HepG2 (cell line): ENCODE results near the gene BTG1. TPM values are rescaled to one million over a fixed set of nuclear protein-coding genes. Genes with fewer than 3 reads are reported as not detected.

Experiments
- ATAC-seq: fragments of 200-7000 bp; cut with Tn5 transposase; 3 replicates; pipeline ENCODE4 v1.9.1; 2020; ENCODE audit warnings: mild to moderate bottlenecking, moderate library complexity
- BruUV-seq: library from RNA; stranded (reverse); fragments of 400-500 nt; replicated peaks from 2 replicates; lab custom pipeline; 2021; lab: Mats Ljungman, UMichigan
- CTCF ChIA-PET: fragments of 300-600 bp; formaldehyde crosslinking; extraction: SDS; loops from one replicate; lab custom pipeline; 2021; ENCODE audit warnings: low total read pairs, inconsistent platforms, low intra/inter-chr PET ratio; lab: Yijun Ruan, JAX
- POLR2A ChIA-PET: fragments of 350-600 bp; sonication (Branson Sonifier 250); formaldehyde crosslinking; loops from one replicate; lab custom pipeline; 2020; ENCODE audit warnings: antibody characterized with exemption, inconsistent platforms; lab: Yijun Ruan, JAX
- DNase-seq: peaks from one replicate; pipeline ENCODE4 v3.0.0-alpha.2; 2015; ENCODE audit warnings: low spot score
- FAIRE-seq: peaks from 3 replicates; lab custom pipeline; 2011; peaks lifted over from hg19 to GRCh38; lab: Jason Lieb, UNC
- H2AFZ ChIP-seq: one replicate; pipeline ENCODE4 v1.6.1; 2011; ENCODE audit warnings: low read length, inconsistent platforms
- H3K27ac ChIP-seq: fragments of 300-600 bp; 3 replicates; pipeline ENCODE4 v1.8.0; 2011; ENCODE audit warnings: mixed run types, mild to moderate bottlenecking, mixed read lengths, low read length, inconsistent platforms; ENCODE audit not compliant: insufficient read depth; ENCODE audit errors: extremely low read length
- H3K27me3 ChIP-seq, 2 experiments: fragments of 200-600 bp in 1 of 2; 2 replicates in 1 of 2; 3 replicates in 1 of 2; pipeline versions ENCODE4 v1.6.0 to v1.8.0; 2011; ENCODE audit warnings: low read length in 2 of 2, mild to moderate bottlenecking in 2 of 2, moderate library complexity in 2 of 2, inconsistent platforms in 1 of 2; ENCODE audit not compliant: insufficient read depth in 2 of 2, control insufficient read depth in 1 of 2
- H3K36me3 ChIP-seq, 2 experiments: fragments of 200-600 bp in 1 of 2; replicated peaks in 1 of 2; 2 replicates in 1 of 2; 3 replicates in 1 of 2; pipeline versions ENCODE4 v1.5.1 to v1.8.0; 2011; ENCODE audit warnings: low read length in 2 of 2, inconsistent platforms in 1 of 2; ENCODE audit not compliant: insufficient read depth in 2 of 2, control insufficient read depth in 1 of 2
- H3K4me1 ChIP-seq: 2 replicates; pipeline ENCODE4 v1.5.1; 2012; ENCODE audit warnings: low read length, inconsistent platforms; ENCODE audit not compliant: insufficient read depth
- H3K4me2 ChIP-seq: 2 replicates; pipeline ENCODE4 v1.6.0; 2011; ENCODE audit warnings: low read depth, low read length, inconsistent platforms
- H3K4me3 ChIP-seq, 3 experiments: fragments of 200-600 bp in 1 of 3; sonication (generic), shearing (Covaris generic) in 1 of 3; replicated peaks in 1 of 3; 2 replicates each; pipeline ENCODE4 v1.5.1; 2011 to 2016; ENCODE audit warnings: low read length in 3 of 3, inconsistent platforms in 2 of 3, low read depth in 2 of 3, mild to moderate bottlenecking in 2 of 3, control low read depth in 1 of 3, mixed read lengths in 1 of 3; ENCODE audit not compliant: insufficient read depth in 1 of 3
- H3K79me2 ChIP-seq: one replicate; pipeline ENCODE4 v1.6.1; 2011; ENCODE audit warnings: low read length, inconsistent platforms; ENCODE audit not compliant: insufficient read depth
- H3K9ac ChIP-seq: 2 replicates; pipeline ENCODE4 v1.6.0; 2011; ENCODE audit warnings: mild to moderate bottlenecking, low read depth, low read length, inconsistent platforms; ENCODE audit not compliant: insufficient read depth
- H3K9me3 ChIP-seq: 2 replicates; pipeline ENCODE4 v1.5.1; 2012; ENCODE audit warnings: mild to moderate bottlenecking, low read length
- H4K20me1 ChIP-seq: 2 replicates; pipeline ENCODE4 v1.6.0; 2011; ENCODE audit warnings: inconsistent platforms, mild to moderate bottlenecking, low read length, moderate library complexity; ENCODE audit not compliant: insufficient read depth
- ARNT2 ChIP-seq: sonication (generic); formaldehyde crosslinking; IDR thresholded peaks from 2 replicates; pipeline ENCODE4 v1.8.0; 2022; ENCODE audit warnings: mild to moderate bottlenecking, low read depth, missing genetic modification reagents, moderate library complexity
- ATF7-NPFF ChIP-seq: sonication (generic); formaldehyde crosslinking; IDR thresholded peaks from 2 replicates; pipeline ENCODE4 v1.8.1; 2023; ENCODE audit warnings: mild to moderate bottlenecking, low read depth, missing genetic modification reagents, moderate library complexity
- FLYWCH1 ChIP-seq: sonication (generic); formaldehyde crosslinking; IDR thresholded peaks from 2 replicates; pipeline ENCODE4 v1.8.1; 2023; ENCODE audit warnings: mild to moderate bottlenecking, missing genetic modification reagents
- FOXA3 ChIP-seq: IDR thresholded peaks from 2 replicates; pipeline ENCODE4 v1.6.1; 2016; ENCODE audit warnings: missing genetic modification reagents, missing compliant biosample characterization
- KAT2B ChIP-seq: fragments of 150-350 bp; IDR thresholded peaks from 2 replicates; pipeline ENCODE4 v1.6.1; 2014; ENCODE audit warnings: low read depth, low read length, borderline replicate concordance
- PHF21A ChIP-seq: sonication (generic); formaldehyde crosslinking; IDR thresholded peaks from 2 replicates; pipeline ENCODE4 v1.5.0; 2020; ENCODE audit warnings: mild to moderate bottlenecking, missing genetic modification reagents
- POGZ ChIP-seq: sonication (generic); formaldehyde crosslinking; IDR thresholded peaks from 2 replicates; pipeline ENCODE4 v1.4.0; 2020; ENCODE audit warnings: mild to moderate bottlenecking, missing genetic modification reagents
- TAF1 ChIP-seq: sonication (generic); formaldehyde crosslinking; IDR thresholded peaks from 2 replicates; pipeline ENCODE4 v1.4.0; 2020; ENCODE audit warnings: missing genetic modification reagents
- TERF1 ChIP-seq: sonication (generic); formaldehyde crosslinking; IDR thresholded peaks from 2 replicates; pipeline ENCODE4 v1.8.0; 2022; ENCODE audit warnings: mild to moderate bottlenecking, missing genetic modification reagents, moderate library complexity
- ZNF496 ChIP-seq: sonication (generic); formaldehyde crosslinking; IDR thresholded peaks from 2 replicates; pipeline ENCODE4 v1.8.1; 2023; ENCODE audit warnings: mild to moderate bottlenecking, moderate library complexity, missing genetic modification reagents; ENCODE audit not compliant: insufficient replicate concordance
- ZNF503 ChIP-seq: sonication (generic); formaldehyde crosslinking; IDR thresholded peaks from 2 replicates; pipeline ENCODE4 v1.4.0; 2020; ENCODE audit warnings: missing genetic modification reagents
- ZNF747 ChIP-seq: sonication (generic); formaldehyde crosslinking; IDR thresholded peaks from 2 replicates; pipeline ENCODE4 v1.8.1; 2023; ENCODE audit warnings: missing genetic modification reagents, mild to moderate bottlenecking, borderline replicate concordance
- ZNF800 ChIP-seq: sonication (generic); formaldehyde crosslinking; IDR thresholded peaks from 2 replicates; pipeline ENCODE4 v1.4.0; 2020; ENCODE audit warnings: missing genetic modification reagents
- WGBS: methylation state at CpG from one replicate; pipeline ENCODE4 v1.1.6; 2017; ENCODE audit warnings: low lambda C conversion rate; 5-methylcytosine and 5-hydroxymethylcytosine counted together
- in situ Hi-C: cut with HindIII; loops from 2 replicates; pipeline ENCODE4 v1.10.0; 2017; ENCODE audit warnings: low pct_unique_long_range_greater_than_20kb; ENCODE audit not compliant: extremely low pct_ligation_motif_present
- intact Hi-C: fragments of 100-400 bp; cut with micrococcal nuclease; formaldehyde crosslinking; loops from one replicate; pipeline ENCODE4 v1.10.0; 2022; ENCODE audit not compliant: unreplicated experiment
- polyA plus RNA-seq, 8 experiments: library from polyadenylated mRNA; depleted of rRNA in 3 of 8; stranded (reverse) in 7 of 8; unstranded in 1 of 8; fragments of >200 nt; fragmentation: Illumina TruSeq in 4 of 8; extraction: Trizol in 4 of 8; gene quantifications; 2 replicates each; pipeline versions ENCODE4 v1.2.1 to v1.2.3, GENCODE V29; 2011 to 2016; ENCODE audit warnings: low read depth in 4 of 8, missing spikeins in 1 of 8, mixed read lengths in 1 of 8; ENCODE audit not compliant: insufficient read depth in 1 of 8
- total RNA-seq, 5 experiments: library from RNA; depleted of rRNA; stranded (reverse); fragments of >200 nt; fragmentation: Illumina TruSeq; extraction: Trizol; gene quantifications; 2 replicates each; pipeline ENCODE4 v1.2.3, GENCODE V29; 2016; ENCODE audit warnings: low read depth in 1 of 5
- TF ChIP-seq, protein P1 (sequence below): sonication (generic); formaldehyde crosslinking; IDR thresholded peaks from 2 replicates; pipeline ENCODE4 v1.4.0; 2020; ENCODE audit warnings: mild to moderate bottlenecking, missing genetic modification reagents

The BTG1 gene
- total and polyA plus RNA-seq, 2 of the 13 experiments (the other 11 are each of a cell fraction or from before 2014, with no cell fraction given), result 7.5 to 16.7 TPM

- CTCF ChIA-PET, result no interaction called here
- POLR2A ChIA-PET, result no interaction called here
- no peak overlapping the region for H3K4me3 ChIP-seq
- FAIRE-seq, result no peak
- no peak overlapping the region for H3K27ac ChIP-seq
- peaks cover 59% of the 10 kb centered on the region for H3K79me2 ChIP-seq
- no TSS peak for BruUV-seq
- H3K9ac ChIP-seq, result no peak overlapping the region
- no peaks in the 10 kb centered on the region for H3K9me3 ChIP-seq
- intact Hi-C loops, result loop anchor here (5.0 to 10.0 kb wide), 3 partner anchors 105 to 363 kb away; no protein-coding TSS in a partner anchor
- H3K4me2 ChIP-seq, result peak overlapping the region; percentile 79
- ATAC-seq, result no peak
- no peak overlapping the region for H2AFZ ChIP-seq
- in situ Hi-C loops, result loop anchor here (10.0 kb wide), 1 partner anchor 325 kb away; no protein-coding TSS in a partner anchor
- no peaks in the 10 kb centered on the region for H3K36me3 ChIP-seq
- no peak for DNase-seq
- peaks cover 82% of the 10 kb centered on the region for H3K4me1 ChIP-seq
- WGBS, result 95% methylated on average over 2 of the region's 2 CpGs
- H3K27me3 ChIP-seq, result no peaks in the 10 kb centered on the region; a peak in 1 of 5 replicates
- peaks cover 44% of the 10 kb centered on the region for H4K20me1 ChIP-seq
- no peak for TF ChIP-seq POGZ (CRISPR knock-in tag)
- no peak for TF ChIP-seq KAT2B
- TF ChIP-seq ATF7-NPFF, result no peak
- no peak for TF ChIP-seq FOXA3 (CRISPR knock-in tag)
- TF ChIP-seq TERF1, result no peak
- TF ChIP-seq PHF21A (CRISPR knock-in tag), result no peak
- TF ChIP-seq ZNF747 (CRISPR knock-in tag), result no peak
- TF ChIP-seq, protein P1, sequence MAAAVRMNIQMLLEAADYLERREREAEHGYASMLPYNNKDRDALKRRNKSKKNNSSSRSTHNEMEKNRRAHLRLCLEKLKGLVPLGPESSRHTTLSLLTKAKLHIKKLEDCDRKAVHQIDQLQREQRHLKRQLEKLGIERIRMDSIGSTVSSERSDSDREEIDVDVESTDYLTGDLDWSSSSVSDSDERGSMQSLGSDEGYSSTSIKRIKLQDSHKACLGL (CRISPR knock-in tag), result no peak
- no peak for TF ChIP-seq FLYWCH1 (CRISPR knock-in tag)
- no peak for TF ChIP-seq ARNT2
- no peak for TF ChIP-seq ZNF503 (CRISPR knock-in tag)
- no peak for TF ChIP-seq TAF1 (CRISPR knock-in tag)
- no peak for TF ChIP-seq ZNF496 (CRISPR knock-in tag)
- TF ChIP-seq ZNF800 (CRISPR knock-in tag), result no peak
These were observed 6.0 kb downstream of the BTG1 start for GRCh38 chr12:92139634-92140150.
